Caco-2 (cell line): ENCODE measurements around the gene PJVK. TPM values are rescaled to one million over a fixed set of nuclear protein-coding genes. Genes with fewer than 3 reads are reported as not detected.

ENCODE experiments used
- BruUV-seq: library from RNA; stranded (reverse); fragments of 400-500 nt; replicated peaks from 2 replicates; lab custom pipeline; 2021; lab: Mats Ljungman, UMichigan
- CTCF ChIA-PET: fragments of 300-600 bp; sonication (Branson Sonifier 250); formaldehyde crosslinking; loops from one replicate; lab custom pipeline; 2022; ENCODE audit warnings: antibody characterized with exemption; lab: Charles Lee
- POLR2A ChIA-PET: fragments of 300-600 bp; sonication (Branson Sonifier 250); formaldehyde crosslinking; loops from one replicate; lab custom pipeline; 2022; ENCODE audit warnings: antibody characterized with exemption; lab: Charles Lee
- DNase-seq, 2 experiments: peaks; one replicate each; pipeline versions ENCODE4 v3.0.0 to v3.0.0-alpha.2; 2020 to 2022
- H3K27me3 ChIP-seq: replicated peaks from 2 replicates; pipeline ENCODE4 v1.6.0; 2011; ENCODE audit warnings: low read length; ENCODE audit not compliant: control insufficient read depth, insufficient read depth
- H3K36me3 ChIP-seq: 2 replicates; pipeline ENCODE4 v1.5.1; 2011; ENCODE audit warnings: low read length; ENCODE audit not compliant: control insufficient read depth, insufficient read depth
- H3K4me1 ChIP-seq: fragments of 250-450 bp; sonication (Bioruptor Pico); 2 replicates; pipeline ENCODE4 v1.5.1; 2020; ENCODE audit warnings: mild to moderate bottlenecking
- H3K4me3 ChIP-seq: 2 replicates; pipeline ENCODE4 v1.5.1; 2011; ENCODE audit warnings: low read depth, mild to moderate bottlenecking, control low read depth, low read length
- H3K9me3 ChIP-seq: fragments of 250-450 bp; sonication (Bioruptor Pico); 2 replicates; pipeline ENCODE4 v1.5.1; 2020; ENCODE audit warnings: mild to moderate bottlenecking, moderate library complexity
- H3K27ac Mint-ChIP-seq: one replicate; pipeline ENCODE4 v1.8.0; 2022; ENCODE audit warnings: mixed read lengths; ENCODE audit not compliant: unreplicated experiment
- H3K27me3 Mint-ChIP-seq: one replicate; pipeline ENCODE4 v1.8.0; 2022; ENCODE audit warnings: mixed read lengths; ENCODE audit not compliant: insufficient read depth, unreplicated experiment
- H3K36me3 Mint-ChIP-seq: one replicate; pipeline ENCODE4 v1.8.0; 2022; ENCODE audit warnings: mild to moderate bottlenecking, mixed read lengths; ENCODE audit not compliant: insufficient read depth, unreplicated experiment
- H3K4me1 Mint-ChIP-seq: one replicate; pipeline ENCODE4 v1.8.0; 2022; ENCODE audit warnings: low read depth, mixed read lengths; ENCODE audit not compliant: unreplicated experiment
- H3K4me3 Mint-ChIP-seq: one replicate; pipeline ENCODE4 v1.8.0; 2022; ENCODE audit warnings: mild to moderate bottlenecking, moderate library complexity, mixed read lengths; ENCODE audit not compliant: unreplicated experiment
- H3K9me3 Mint-ChIP-seq: one replicate; pipeline ENCODE4 v1.8.0; 2022; ENCODE audit warnings: mixed read lengths; ENCODE audit not compliant: unreplicated experiment
- intact Hi-C: fragments of 100-400 bp; cut with micrococcal nuclease; formaldehyde crosslinking; loops from one replicate; pipeline ENCODE4 v1.10.0; 2022; ENCODE audit not compliant: unreplicated experiment
- total RNA-seq: library from RNA; stranded (reverse); gene quantifications from 2 replicates; pipeline ENCODE4 v1.2.3, GENCODE V29; 2022
- TF ChIP-seq, protein P1 (sequence below), 2 experiments: fragments of 200-600 bp in 1 of 2; IDR thresholded peaks; 1 replicate in 1 of 2; 2 replicates in 1 of 2; pipeline versions ENCODE4 v1.5.1 to v1.8.0; 2011 to 2022; ENCODE audit warnings: antibody characterized with exemption in 1 of 2, control low read depth in 1 of 2, inconsistent platforms in 1 of 2, low read depth in 1 of 2, low read length in 1 of 2, mild to moderate bottlenecking in 1 of 2, moderate library complexity in 1 of 2; ENCODE audit not compliant: insufficient read depth in 1 of 2, severe bottlenecking in 1 of 2, unreplicated experiment in 1 of 2

PJVK gene
- total RNA-seq, 1 experiment from 2014 or later: 2.9 TPM

DNA sequence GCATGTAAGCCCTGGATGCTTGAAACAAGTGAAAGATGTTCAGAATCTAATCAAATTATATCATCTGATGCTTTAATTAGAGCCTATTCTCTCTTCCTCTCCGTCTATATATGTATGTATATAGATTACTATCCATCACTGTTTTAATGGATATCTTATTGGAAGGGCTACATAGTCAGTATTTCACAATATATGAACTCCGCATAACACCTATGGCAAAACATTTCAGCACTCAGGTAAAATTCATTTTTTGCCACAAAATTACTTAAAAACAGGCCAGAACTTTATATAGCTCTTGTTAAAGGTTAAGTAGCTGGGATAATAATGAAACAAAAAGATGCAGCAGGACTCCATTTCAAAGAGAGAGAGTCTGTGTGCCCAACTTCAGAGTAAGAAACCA lies 1.2 kb downstream of the PJVK start:
- POLR2A ChIA-PET: no interaction called here
- Histone ChIP-seq H3K36me3 (peaks cover 3% of the 10 kb centered on the region; the same call in 1 of the 2 replicates), H3K4me1 (no peaks in the 10 kb centered on the region), H3K9me3 (no peaks in the 10 kb centered on the region), H3K27me3 (no peaks in the 10 kb centered on the region), H3K4me3 (no peak overlapping the region)
- intact Hi-C loops: no loop called here
- no peaks in the 10 kb centered on the region for H3K9me3 Mint-ChIP-seq
- DNase-seq: no peak
- peaks cover 11% of the 10 kb centered on the region for H3K4me1 Mint-ChIP-seq
- CTCF ChIA-PET: no interaction called here
- peak overlapping the region; percentile 100 for H3K27ac Mint-ChIP-seq
- peak overlapping the region; percentile 93 for H3K4me3 Mint-ChIP-seq
- peaks cover 5% of the 10 kb centered on the region for H3K27me3 Mint-ChIP-seq
- TF ChIP-seq, protein P1, sequence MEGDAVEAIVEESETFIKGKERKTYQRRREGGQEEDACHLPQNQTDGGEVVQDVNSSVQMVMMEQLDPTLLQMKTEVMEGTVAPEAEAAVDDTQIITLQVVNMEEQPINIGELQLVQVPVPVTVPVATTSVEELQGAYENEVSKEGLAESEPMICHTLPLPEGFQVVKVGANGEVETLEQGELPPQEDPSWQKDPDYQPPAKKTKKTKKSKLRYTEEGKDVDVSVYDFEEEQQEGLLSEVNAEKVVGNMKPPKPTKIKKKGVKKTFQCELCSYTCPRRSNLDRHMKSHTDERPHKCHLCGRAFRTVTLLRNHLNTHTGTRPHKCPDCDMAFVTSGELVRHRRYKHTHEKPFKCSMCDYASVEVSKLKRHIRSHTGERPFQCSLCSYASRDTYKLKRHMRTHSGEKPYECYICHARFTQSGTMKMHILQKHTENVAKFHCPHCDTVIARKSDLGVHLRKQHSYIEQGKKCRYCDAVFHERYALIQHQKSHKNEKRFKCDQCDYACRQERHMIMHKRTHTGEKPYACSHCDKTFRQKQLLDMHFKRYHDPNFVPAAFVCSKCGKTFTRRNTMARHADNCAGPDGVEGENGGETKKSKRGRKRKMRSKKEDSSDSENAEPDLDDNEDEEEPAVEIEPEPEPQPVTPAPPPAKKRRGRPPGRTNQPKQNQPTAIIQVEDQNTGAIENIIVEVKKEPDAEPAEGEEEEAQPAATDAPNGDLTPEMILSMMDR (IDR thresholded peaks at IDR 0.05; ENCODE audit: insufficient read depth in 1 of 2, low read depth in 1 of 2, low read length in 1 of 2, severe bottlenecking in 1 of 2, unreplicated experiment in 1 of 2): no peak
- H3K36me3 Mint-ChIP-seq: peaks cover 32% of the 10 kb centered on the region
- BruUV-seq: no TSS peak

DNA sequence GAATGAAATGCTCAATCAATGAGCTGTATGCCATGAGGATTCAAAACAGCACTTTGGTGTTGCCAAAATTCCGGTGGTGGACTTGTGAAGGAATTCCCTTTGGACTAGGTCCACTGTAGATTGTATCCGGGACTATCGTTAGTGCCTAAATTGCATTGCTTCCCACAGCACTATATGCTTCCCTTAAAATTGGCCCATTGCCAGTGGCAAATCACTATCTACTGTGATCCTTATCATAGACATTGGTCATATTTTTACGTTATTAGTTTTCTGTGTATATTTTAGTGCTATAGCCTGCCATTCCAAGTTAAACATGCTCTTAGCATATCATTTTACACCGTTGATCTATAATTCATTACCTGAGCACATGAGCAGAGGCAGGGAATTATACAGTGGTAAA lies 1.7 kb downstream of the PJVK start:
- Mint-ChIP-seq H3K27ac (no peak overlapping the region), H3K4me3 (no peak overlapping the region), H3K27me3 (peaks cover 5% of the 10 kb centered on the region), H3K4me1 (peaks cover 11% of the 10 kb centered on the region), H3K9me3 (no peaks in the 10 kb centered on the region), H3K36me3 (peaks cover 30% of the 10 kb centered on the region)
- no peaks in the 10 kb centered on the region for H3K27me3 ChIP-seq
- ChIA-PET POLR2A (no interaction called here), CTCF (no interaction called here)
- TF ChIP-seq, protein P1 (IDR thresholded peaks at IDR 0.05; ENCODE audit: insufficient read depth in 1 of 2, low read depth in 1 of 2, low read length in 1 of 2, severe bottlenecking in 1 of 2, unreplicated experiment in 1 of 2): no peak
- peaks cover 3% of the 10 kb centered on the region; the same call in 1 of the 2 replicates for H3K36me3 ChIP-seq
- H3K9me3 ChIP-seq: no peaks in the 10 kb centered on the region
- H3K4me1 ChIP-seq: no peaks in the 10 kb centered on the region
- H3K4me3 ChIP-seq: no peak overlapping the region
- no TSS peak for BruUV-seq
- DNase-seq: no peak
- intact Hi-C loops: no loop called here

DNA sequence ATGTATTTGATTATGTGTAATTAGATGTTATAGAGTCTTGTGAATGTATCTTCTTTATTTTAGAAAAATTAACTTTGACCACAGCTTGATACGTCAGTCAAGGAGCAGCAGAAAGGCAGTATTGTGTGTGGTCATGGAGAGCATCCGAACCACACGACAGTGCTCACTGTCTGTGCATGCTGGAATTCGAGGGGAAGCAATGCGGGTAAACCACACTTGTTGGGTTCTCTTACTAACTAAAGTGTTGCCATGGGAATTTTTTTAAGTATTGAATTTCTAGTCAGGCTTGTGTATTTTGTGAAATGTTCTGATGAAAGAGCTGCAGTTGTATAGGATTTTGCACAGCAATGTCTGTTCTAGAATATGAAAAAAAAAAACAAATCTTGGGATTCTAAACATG lies 4.8 kb downstream of the PJVK start:
- ChIA-PET CTCF (no interaction called here), POLR2A (no interaction called here)
- 0 out of 2 replicates have a peak, but pooled peaks cover 4% of the 10 kb centered on the region for H3K9me3 ChIP-seq
- no peak for DNase-seq
- peaks cover 10% of the 10 kb centered on the region for H3K36me3 Mint-ChIP-seq
- H3K9me3 Mint-ChIP-seq: no peaks in the 10 kb centered on the region
- BruUV-seq: no TSS peak
- H3K27me3 Mint-ChIP-seq: peaks cover 5% of the 10 kb centered on the region
- no peak overlapping the region for H3K4me3 ChIP-seq
- intact Hi-C loops: no loop called here
- no peaks in the 10 kb centered on the region for H3K4me1 ChIP-seq
- TF ChIP-seq, protein P1 (IDR thresholded peaks at IDR 0.05; ENCODE audit: insufficient read depth in 1 of 2, low read depth in 1 of 2, low read length in 1 of 2, severe bottlenecking in 1 of 2, unreplicated experiment in 1 of 2): no peak
- H3K36me3 ChIP-seq: no peaks in the 10 kb centered on the region
- no peaks in the 10 kb centered on the region for H3K27me3 ChIP-seq
- no peak overlapping the region for H3K27ac Mint-ChIP-seq
- H3K4me3 Mint-ChIP-seq: no peak overlapping the region
- H3K4me1 Mint-ChIP-seq: no peaks in the 10 kb centered on the region
